ENCODE data around the gene KIF12. TPM values are rescaled to one million over a fixed set of nuclear protein-coding genes. Genes with fewer than 3 reads are reported as not detected.
A peak's percentile ranks its signal among the peaks of the same experiment; 100 is the strongest.

The KIF12 gene
- total RNA-seq, 2 donors from 2014 or later, result not detected

DNA sequence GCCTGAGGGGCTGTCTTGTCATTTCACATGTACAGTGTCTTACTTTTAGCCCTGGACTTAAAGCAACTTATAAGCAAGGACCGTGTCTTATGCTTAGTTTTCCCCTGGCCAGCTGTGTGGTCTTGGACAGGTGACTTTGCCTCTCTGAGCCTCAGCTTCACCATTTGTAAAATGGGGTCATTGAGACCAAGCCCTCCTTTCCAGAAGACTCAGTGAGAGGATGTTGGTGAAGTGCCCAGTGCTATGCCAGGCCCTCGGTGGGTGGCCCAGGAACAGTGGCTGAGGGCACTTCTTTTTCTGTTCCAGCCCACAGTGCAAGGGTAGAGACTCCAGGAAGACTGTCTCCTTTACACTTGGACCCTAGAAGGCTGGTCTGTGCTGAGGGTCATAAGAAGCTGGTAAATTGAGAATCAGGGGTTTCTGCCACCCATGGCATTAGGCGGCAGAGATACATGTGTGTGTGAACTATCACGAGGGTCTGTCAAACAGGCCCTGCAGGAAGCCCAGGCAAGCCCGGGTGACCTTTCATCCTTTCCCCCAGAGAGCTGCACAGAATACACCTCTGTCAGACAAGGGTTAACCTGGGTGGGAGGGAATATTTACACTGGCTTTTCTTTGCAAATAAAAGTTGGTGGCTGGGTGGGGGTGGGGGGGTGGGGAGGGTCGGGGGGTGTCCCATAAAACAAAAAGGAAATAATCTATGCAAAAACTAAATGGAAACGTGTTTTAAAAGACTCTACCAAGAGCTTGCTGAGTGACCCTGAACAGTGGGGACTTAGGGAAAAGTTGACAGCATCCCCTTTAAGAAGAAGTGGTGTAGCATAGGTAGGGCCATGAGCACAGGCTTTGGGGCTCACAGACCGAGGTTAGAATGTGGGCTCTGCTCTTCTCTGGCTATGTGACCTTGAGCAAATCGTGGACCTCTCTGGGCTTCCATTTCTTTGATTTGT, 20.4 kb upstream of the KIF12 start:
- DNase-seq (ENCODE audit: low spot score) (no peak), ATAC-seq (no peak)
- Mint-ChIP-seq H3K4me3 (no peak overlapping the region), H3K27ac (no peak overlapping the region), H3K9me3 (no peaks in the 10 kb centered on the region), H3K4me1 (ENCODE audit: low read depth in 2 of 2) (no peaks in the 10 kb centered on the region), H3K27me3 (peaks cover 11 to 27% of the 10 kb centered on the region in 2 donors), H3K36me3 (no peaks in the 10 kb centered on the region)

DNA sequence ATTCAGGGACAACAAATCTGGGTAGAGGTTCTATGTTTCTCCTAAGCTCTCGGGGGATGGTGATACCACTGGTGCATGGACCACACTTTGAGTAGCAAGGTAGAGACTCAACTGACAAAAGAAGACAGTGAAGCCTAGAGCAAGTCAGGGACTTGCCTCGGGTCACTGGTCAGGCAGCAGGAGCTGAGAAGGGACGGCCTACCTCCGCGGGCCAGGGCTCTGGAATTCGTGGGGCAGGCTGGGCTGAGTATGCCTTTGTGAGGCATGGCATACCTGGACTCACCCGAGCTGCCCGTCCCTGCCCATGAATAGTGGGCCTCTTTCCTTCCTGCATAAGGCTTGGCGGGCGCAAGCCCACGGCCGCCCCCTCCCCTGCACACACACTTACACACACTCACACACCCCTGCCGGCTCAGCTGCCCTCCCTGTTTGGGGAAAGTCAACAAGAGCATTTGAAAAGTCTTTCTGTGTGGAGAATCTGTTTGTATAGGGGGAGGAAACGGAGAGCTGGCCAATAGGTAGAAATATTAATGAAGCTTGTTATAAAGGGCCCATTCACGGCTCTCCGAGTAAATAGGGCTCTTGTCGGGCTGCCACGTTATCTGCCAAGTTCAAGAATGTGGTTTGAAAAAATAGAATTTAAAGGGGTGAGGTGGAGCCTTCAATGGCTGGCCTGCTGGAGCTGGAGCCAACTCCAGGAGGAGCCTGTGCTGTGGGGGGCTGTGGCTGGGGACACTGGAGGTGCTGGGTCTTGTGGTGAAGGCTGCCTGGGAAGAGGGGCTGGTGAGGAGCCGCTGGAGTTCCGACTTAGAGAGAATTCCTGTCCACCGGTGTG, 19.1 kb upstream of the KIF12 start:
- H3K4me3 Mint-ChIP-seq, result no peak overlapping the region
- ATAC-seq (peak in 1 of 2 donors; percentile 21), DNase-seq (ENCODE audit: low spot score) (no peak)
- H3K4me1 Mint-ChIP-seq (ENCODE audit: low read depth in 2 of 2), result no peaks in the 10 kb centered on the region
- H3K9me3 Mint-ChIP-seq, result no peaks in the 10 kb centered on the region
- no peaks in the 10 kb centered on the region for H3K36me3 Mint-ChIP-seq
- peaks cover 20 to 37% of the 10 kb centered on the region in 2 donors for H3K27me3 Mint-ChIP-seq
- H3K27ac Mint-ChIP-seq, result no peak overlapping the region

DNA sequence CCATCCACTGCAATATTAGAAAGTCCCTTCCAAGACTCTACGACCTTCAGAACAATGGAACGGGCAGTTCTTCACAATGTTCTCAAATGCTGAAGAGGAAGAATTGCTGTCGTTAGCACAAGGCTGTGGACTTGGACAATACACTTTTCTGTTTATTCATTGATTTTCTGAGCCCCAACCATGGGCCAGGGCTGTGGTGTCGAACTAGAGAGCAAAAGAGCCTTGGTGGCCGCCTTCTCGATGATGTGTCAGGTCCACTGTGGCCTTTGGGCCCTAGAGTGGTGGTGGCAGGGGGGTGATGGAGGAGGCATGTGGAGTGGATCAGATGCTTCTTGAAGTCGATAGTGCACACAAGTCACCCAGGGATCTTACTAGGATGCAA, 18.5 kb upstream of the KIF12 start:
- Mint-ChIP-seq H3K9me3 (no peaks in the 10 kb centered on the region), H3K4me1 (ENCODE audit: low read depth in 2 of 2) (no peaks in the 10 kb centered on the region), H3K4me3 (no peak overlapping the region), H3K27ac (no peak overlapping the region), H3K36me3 (no peaks in the 10 kb centered on the region), H3K27me3 (peaks cover 24 to 42% of the 10 kb centered on the region in 2 donors)
- no peak for ATAC-seq
- no peak for DNase-seq (ENCODE audit: low spot score)

DNA sequence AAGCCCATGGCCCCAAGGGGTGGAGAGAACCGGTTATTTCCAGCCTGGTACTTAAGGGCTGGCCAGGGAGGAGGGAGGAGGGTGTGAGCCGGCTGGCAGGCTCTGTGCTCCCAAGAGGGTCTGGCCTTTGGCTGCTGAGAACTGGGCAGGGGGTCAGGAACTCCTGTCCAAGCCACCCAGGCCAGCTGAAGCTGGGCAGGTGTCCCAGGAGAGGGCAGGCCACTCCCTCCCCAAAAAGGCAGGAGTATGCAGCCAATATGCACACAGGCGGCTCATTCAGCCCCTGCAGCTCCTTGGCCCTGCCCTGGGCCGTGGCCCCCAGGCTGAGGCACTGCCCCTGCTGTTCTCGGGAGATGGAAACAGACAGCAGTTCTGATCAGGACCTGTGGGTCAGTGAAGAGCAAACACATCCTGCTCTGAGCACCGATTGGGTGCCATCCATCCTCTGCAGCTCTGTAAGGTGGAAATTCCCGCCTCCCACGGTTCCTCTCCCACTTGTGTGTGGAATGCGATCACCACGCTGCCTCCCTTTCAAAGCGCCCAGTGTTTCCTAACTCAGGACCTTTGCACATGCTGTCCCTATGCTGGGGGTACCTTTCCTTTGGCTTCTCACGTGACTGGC, 17.1 kb upstream of the KIF12 start:
- H3K27me3 Mint-ChIP-seq, result peaks cover 28 to 47% of the 10 kb centered on the region in 2 donors
- no peaks in the 10 kb centered on the region for H3K36me3 Mint-ChIP-seq
- no peak for DNase-seq (ENCODE audit: low spot score)
- no peaks in the 10 kb centered on the region for H3K4me1 Mint-ChIP-seq (ENCODE audit: low read depth in 2 of 2)
- H3K27ac Mint-ChIP-seq, result no peak overlapping the region
- ATAC-seq, result peak; percentile 15 to 29
- no peak overlapping the region for H3K4me3 Mint-ChIP-seq
- H3K9me3 Mint-ChIP-seq, result no peaks in the 10 kb centered on the region

DNA sequence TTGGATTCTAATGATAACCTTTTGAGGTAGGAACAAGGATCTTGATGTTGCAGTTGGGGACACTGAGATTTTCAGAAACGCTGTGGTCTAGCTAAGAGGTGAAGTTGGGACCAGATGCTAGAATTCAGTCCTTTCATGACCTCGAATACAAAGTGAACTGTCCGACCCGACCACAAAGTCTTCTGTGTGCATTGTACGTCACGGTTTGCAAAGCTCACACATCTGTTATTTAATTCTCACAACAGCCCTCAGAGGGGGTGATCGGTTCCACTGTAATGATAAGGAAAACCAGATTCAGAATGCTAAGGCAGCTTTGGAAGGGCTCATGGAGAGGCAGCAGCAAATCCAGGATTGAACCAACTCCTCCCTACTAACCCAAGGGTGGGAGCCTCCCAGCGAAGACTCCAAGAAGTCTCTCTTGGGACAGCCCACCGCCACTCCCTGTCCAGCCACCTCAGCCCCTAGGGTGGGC, 16.6 kb upstream of the KIF12 start:
- ATAC-seq, result no peak
- no peak overlapping the region for H3K4me3 Mint-ChIP-seq
- no peaks in the 10 kb centered on the region for H3K36me3 Mint-ChIP-seq
- DNase-seq (ENCODE audit: low spot score), result no peak
- H3K4me1 Mint-ChIP-seq (ENCODE audit: low read depth in 2 of 2), result no peaks in the 10 kb centered on the region
- no peaks in the 10 kb centered on the region for H3K9me3 Mint-ChIP-seq
- no peak overlapping the region for H3K27ac Mint-ChIP-seq
- H3K27me3 Mint-ChIP-seq, result peaks cover 30 to 45% of the 10 kb centered on the region in 2 donors

DNA sequence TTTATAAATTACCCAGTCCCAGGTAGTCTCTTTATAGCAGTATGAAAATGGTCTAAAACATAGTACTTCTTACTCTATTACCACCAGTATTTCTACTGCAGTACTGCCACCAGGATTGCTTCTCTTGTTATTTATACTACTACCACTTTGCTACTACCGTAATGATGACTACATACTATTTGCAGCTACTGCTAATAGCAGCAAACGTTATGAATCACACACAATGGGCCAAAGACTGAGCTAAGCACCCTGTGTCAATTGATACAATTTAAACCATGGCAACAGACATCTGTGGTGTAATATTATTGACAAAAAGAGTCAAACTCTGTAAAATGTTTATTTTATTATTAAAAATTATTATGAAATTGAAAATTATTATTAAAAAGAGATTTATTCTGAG, 15.3 kb upstream of the KIF12 start:
- Mint-ChIP-seq H3K36me3 (no peaks in the 10 kb centered on the region), H3K9me3 (no peaks in the 10 kb centered on the region), H3K4me1 (ENCODE audit: low read depth in 2 of 2) (no peaks in the 10 kb centered on the region), H3K27ac (no peak overlapping the region), H3K27me3 (peaks cover 27 to 39% of the 10 kb centered on the region in 2 donors), H3K4me3 (no peak overlapping the region)
- no peak for ATAC-seq
- no peak for DNase-seq (ENCODE audit: low spot score)

DNA sequence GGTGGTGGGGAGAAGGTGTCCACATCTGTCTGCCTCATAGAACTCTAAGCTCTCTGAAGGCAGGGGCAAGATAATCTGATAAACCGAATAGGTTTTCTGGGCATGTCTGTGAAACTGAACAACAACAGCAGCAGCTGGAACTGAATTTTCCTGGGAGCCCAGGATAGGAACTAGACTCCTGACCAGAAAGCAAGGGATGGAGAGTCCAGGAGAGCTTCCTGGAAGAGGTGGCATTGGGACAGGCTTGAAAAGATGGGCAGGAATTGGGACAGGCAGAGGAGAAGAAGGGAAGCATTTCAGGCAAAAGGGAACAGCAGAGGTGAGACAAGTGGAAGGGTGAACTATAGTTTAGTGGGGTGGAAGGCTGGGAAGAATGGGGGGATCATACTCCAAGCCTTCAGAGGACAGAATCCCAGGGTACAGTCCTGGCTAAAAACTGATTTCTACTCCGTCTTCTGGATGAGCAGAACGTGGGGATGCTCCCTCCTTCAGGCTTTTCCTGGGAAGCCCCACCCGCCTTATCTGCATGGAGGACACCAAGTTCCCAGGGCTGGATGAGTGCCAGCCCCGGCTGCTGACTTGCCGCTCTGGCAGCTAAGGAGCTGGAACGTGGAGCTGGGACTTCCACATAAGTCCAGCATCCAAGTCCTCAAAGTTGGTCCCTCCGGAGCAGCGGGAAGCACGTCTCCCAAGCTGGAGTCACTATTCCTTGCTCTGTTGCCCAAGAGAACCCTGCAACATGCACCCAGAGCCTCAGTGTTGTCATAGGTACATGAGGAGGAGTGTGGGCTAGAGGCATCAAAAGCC, 13.9 kb upstream of the KIF12 start:
- H3K4me3 Mint-ChIP-seq, result no peak overlapping the region
- no peak for ATAC-seq
- no peak for DNase-seq (ENCODE audit: low spot score)
- H3K27ac Mint-ChIP-seq, result no peak overlapping the region
- H3K27me3 Mint-ChIP-seq, result peaks cover 27 to 36% of the 10 kb centered on the region in 2 donors
- H3K36me3 Mint-ChIP-seq, result no peaks in the 10 kb centered on the region
- no peaks in the 10 kb centered on the region for H3K9me3 Mint-ChIP-seq
- H3K4me1 Mint-ChIP-seq (ENCODE audit: low read depth in 2 of 2), result no peaks in the 10 kb centered on the region

DNA sequence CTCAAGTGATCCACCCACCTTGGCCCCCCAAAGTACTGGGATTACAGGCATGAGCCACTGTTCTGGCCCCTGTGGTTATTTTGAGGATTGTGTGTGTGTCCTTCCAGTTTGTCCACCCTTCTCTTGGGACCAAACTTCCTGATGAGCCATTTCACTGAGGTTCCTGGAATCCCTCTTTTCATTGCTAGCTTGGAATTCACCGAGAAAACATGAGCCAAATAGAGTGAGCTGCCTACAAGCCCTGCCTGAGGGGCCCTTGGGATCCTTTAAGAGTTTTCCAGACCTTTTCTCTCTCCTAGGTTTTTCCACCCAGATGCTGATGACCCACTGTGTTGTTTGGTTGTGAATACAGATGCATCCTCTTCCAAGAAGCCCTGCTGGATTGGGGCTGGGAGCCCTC, 13.2 kb upstream of the KIF12 start:
- Mint-ChIP-seq H3K36me3 (no peaks in the 10 kb centered on the region), H3K27ac (no peak overlapping the region), H3K9me3 (no peaks in the 10 kb centered on the region), H3K4me3 (no peak overlapping the region), H3K27me3 (peaks cover 28 to 35% of the 10 kb centered on the region in 2 donors), H3K4me1 (ENCODE audit: low read depth in 2 of 2) (peaks cover 0 to 4% of the 10 kb centered on the region in 2 donors)
- no peak for ATAC-seq
- DNase-seq (ENCODE audit: low spot score), result no peak

DNA sequence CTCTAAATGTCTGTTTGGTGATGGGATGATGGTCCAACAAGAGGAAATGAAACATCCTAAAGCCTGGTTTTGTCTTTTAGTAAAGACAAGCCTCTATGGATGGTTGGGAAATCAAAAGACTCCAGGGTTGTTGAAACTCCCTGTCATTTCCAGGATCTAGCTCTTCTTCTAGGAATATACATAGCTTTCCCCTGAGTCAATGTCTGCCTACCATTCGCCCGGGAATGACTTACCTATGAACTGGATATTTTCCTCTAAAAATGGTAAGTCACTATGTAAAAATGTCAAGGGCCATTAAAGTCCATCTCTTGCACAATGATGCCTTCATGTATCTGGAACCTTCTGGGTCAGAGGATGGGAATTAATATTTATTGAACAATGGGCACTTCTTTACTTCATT, 11.1 kb upstream of the KIF12 start:
- ATAC-seq, result no peak
- no peaks in the 10 kb centered on the region for H3K36me3 Mint-ChIP-seq
- H3K4me3 Mint-ChIP-seq, result no peak overlapping the region
- H3K9me3 Mint-ChIP-seq, result no peaks in the 10 kb centered on the region
- peaks cover 27 to 37% of the 10 kb centered on the region in 2 donors for H3K27me3 Mint-ChIP-seq
- DNase-seq (ENCODE audit: low spot score), result no peak
- H3K4me1 Mint-ChIP-seq (ENCODE audit: low read depth in 2 of 2), result peaks cover 0 to 4% of the 10 kb centered on the region in 2 donors
- no peak overlapping the region for H3K27ac Mint-ChIP-seq

DNA sequence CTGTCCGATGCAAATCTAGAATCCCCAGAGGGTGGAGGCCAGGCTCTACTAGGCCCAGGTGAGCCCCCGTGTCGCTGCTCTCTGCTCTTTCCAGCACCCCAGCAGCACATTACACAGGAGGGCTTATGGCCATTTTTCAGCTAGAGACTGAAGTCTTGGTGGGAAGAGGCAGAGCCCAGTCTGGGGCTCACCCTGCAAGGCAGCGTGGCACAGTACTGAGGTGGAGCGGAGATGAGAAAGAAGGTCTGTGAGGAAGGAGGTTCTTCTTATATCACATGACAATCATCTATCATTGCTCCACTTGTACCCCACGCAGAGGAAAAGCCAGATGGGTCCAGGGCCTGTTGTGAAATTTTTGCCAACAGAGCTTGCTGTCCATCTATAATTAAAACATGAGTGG, 10.0 kb upstream of the KIF12 start:
- H3K4me1 Mint-ChIP-seq (ENCODE audit: low read depth in 2 of 2), result peaks cover 0 to 4% of the 10 kb centered on the region in 2 donors

DNA sequence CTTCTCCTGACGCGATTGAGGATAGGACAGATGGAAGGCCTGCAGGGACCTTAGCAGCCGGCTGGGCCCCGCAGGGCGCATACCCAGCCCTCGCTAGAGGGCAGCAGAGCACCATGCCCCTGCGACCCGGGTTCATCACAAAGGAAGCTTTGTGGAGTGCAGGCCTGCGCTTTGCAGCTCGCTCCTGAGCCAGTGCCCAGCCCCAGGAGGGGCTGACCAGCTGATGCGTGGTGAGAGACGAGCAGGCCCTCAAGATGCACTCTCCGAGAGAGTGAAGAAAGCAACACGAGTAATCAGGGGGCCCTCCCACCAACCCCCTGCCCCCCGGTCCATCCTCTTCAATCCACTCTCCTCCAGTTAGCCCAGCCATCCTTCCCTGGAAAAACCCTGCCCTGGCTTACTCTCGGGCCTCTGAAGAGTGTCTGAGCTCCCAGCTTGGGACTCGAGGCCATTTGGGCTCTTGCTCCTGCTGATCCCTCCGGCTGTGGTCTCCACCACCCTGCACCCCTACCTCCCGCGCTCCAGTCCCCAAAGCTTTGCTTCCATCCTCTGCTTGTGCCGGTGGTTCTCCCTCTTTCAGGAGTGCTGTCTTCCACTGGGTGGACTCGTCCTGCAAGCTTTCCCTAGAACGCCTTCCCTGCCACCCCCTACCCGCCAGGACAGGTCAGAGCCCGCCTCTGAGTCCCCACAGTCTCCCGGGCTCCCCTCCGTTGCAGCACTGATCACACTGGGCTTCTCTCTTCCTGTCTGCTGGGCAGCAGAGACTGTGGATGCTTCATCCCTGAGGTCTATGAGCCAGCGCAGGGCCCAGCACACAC, 9.1 kb upstream of the KIF12 start:
- Mint-ChIP-seq H3K9me3 (no peaks in the 10 kb centered on the region), H3K27ac (no peak overlapping the region), H3K4me1 (ENCODE audit: low read depth in 2 of 2) (peaks cover 0 to 4% of the 10 kb centered on the region in 2 donors), H3K4me3 (no peak overlapping the region), H3K36me3 (no peaks in the 10 kb centered on the region), H3K27me3 (peaks cover 21 to 46% of the 10 kb centered on the region in 2 donors)
- no peak for DNase-seq (ENCODE audit: low spot score)
- ATAC-seq, result peak; percentile 75 to 83

More for the DNA sequence above, 10.0 kb upstream of the KIF12 start:
- Mint-ChIP-seq H3K27me3 (peaks cover 25 to 44% of the 10 kb centered on the region in 2 donors), H3K36me3 (no peaks in the 10 kb centered on the region), H3K4me3 (no peak overlapping the region), H3K9me3 (no peaks in the 10 kb centered on the region), H3K27ac (no peak overlapping the region)
- ATAC-seq (no peak), DNase-seq (ENCODE audit: low spot score) (no peak)

DNA sequence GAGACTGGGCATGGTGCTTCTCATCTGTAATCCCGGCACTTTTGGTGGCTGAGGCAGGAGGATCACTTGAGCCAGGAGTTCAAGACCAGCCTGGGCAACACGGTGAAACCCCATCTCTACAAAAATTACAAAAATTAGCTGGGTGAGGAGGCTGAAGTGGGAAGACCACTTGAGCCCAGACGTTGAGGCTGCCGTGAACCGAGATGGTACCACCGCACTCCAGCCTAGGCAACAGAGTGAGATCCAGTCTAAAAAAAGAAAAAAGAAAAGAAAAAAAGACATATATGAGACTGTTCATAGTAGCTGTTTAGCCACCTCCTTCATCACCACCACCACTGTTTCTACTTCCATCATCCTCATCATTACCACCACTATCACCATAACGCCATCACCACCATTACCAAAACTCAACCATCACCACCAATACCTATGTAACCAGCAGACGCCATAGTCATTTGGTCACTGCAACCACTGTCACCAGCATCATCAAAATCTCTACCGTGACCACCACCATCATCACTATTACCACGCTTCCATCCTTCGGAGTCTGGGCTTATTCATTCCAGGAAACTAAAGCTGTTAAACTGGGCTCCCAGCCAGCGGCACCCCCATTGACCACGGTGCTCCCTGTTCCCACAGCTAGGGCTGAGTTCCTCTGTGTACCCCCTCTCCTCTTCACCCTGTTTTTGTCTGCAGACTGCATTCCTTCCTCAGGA, 8.4 kb upstream of the KIF12 start:
- Mint-ChIP-seq H3K9me3 (no peaks in the 10 kb centered on the region), H3K4me1 (ENCODE audit: low read depth in 2 of 2) (peaks cover 0 to 4% of the 10 kb centered on the region in 2 donors), H3K27ac (no peak overlapping the region), H3K4me3 (no peak overlapping the region), H3K36me3 (no peaks in the 10 kb centered on the region), H3K27me3 (peaks cover 21 to 47% of the 10 kb centered on the region in 2 donors)
- no peak for DNase-seq (ENCODE audit: low spot score)
- peak; percentile 18 to 63 for ATAC-seq

All from natural killer cell treated with Interleukin-12 subunit alpha and Interleukin-12 subunit beta and Interleukin-15 and Interleukin-18, amount 100 ng/mL, for 72 hours (primary cell).